SK-N-SH treated with all-trans-retinoic acid at 6 μM for 48 hours (cell line): ENCODE measurements around the gene CCDC39.

ENCODE experiments used
- ATAC-seq: fragments of 200-7000 bp; cut with Tn5 transposase; 3 replicates; pipeline ENCODE4 v1.9.1; 2020; ENCODE audit warnings: mild to moderate bottlenecking, moderate library complexity
- ARNTL ChIP-seq: fragments of 450-650 bp; formaldehyde crosslinking; IDR thresholded peaks from 2 replicates; pipeline ENCODE4 v1.5.0; 2020; ENCODE audit warnings: low read depth, mild to moderate bottlenecking, moderate library complexity, borderline replicate concordance
- BACH2 ChIP-seq: fragments of 250-450 bp; sonication (Bioruptor Pico); IDR thresholded peaks from 2 replicates; pipeline ENCODE4 v1.9.0; 2021; ENCODE audit warnings: mild to moderate bottlenecking, borderline replicate concordance
- CSDC2 ChIP-seq: fragments of 250-450 bp; sonication (Bioruptor Pico); IDR thresholded peaks from 2 replicates; pipeline ENCODE4 v1.5.0; 2020; ENCODE audit warnings: mild to moderate bottlenecking, moderate library complexity
- CSRNP3 ChIP-seq: fragments of 250-450 bp; sonication (Bioruptor Pico); IDR thresholded peaks from 2 replicates; pipeline ENCODE4 v1.5.1; 2021; ENCODE audit warnings: mild to moderate bottlenecking, moderate library complexity
- ESRRG ChIP-seq: fragments of 250-450 bp; sonication (Bioruptor Pico); IDR thresholded peaks from 2 replicates; pipeline ENCODE4 v1.6.1; 2021; ENCODE audit warnings: mild to moderate bottlenecking
- GLIS3 ChIP-seq: fragments of 250-450 bp; sonication (Bioruptor Pico); IDR thresholded peaks from 2 replicates; pipeline ENCODE4 v1.5.0; 2020; ENCODE audit warnings: mild to moderate bottlenecking, moderate library complexity
- OSR1 ChIP-seq: fragments of 250-450 bp; sonication (Bioruptor Pico); IDR thresholded peaks from 2 replicates; pipeline ENCODE4 v1.8.0; 2022; ENCODE audit warnings: moderate library complexity, mild to moderate bottlenecking, inconsistent platforms
- PPARA ChIP-seq: fragments of 250-450 bp; sonication (Bioruptor Pico); IDR thresholded peaks from 2 replicates; pipeline ENCODE4 v1.5.0; 2020; ENCODE audit warnings: mild to moderate bottlenecking, borderline replicate concordance
- RARB ChIP-seq: fragments of 250-450 bp; sonication (Bioruptor Pico); IDR thresholded peaks from 2 replicates; pipeline ENCODE4 v1.8.0; 2021; ENCODE audit warnings: mild to moderate bottlenecking, moderate library complexity
- SNAI2 ChIP-seq: fragments of 250-450 bp; sonication (Bioruptor Pico); IDR thresholded peaks from 2 replicates; pipeline ENCODE4 v1.5.0; 2020; ENCODE audit warnings: mild to moderate bottlenecking, moderate library complexity
- TCF4 ChIP-seq: fragments of 250-450 bp; sonication (Bioruptor Pico); IDR thresholded peaks from 2 replicates; pipeline ENCODE4 v1.8.0; 2021; ENCODE audit warnings: mild to moderate bottlenecking, moderate library complexity, borderline replicate concordance
- TOX ChIP-seq: fragments of 250-450 bp; sonication (Bioruptor Pico); IDR thresholded peaks from 2 replicates; pipeline ENCODE4 v1.8.0; 2021; ENCODE audit warnings: mild to moderate bottlenecking, moderate library complexity, borderline replicate concordance
- TSHZ2 ChIP-seq: fragments of 250-450 bp; sonication (Bioruptor Pico); IDR thresholded peaks from 2 replicates; pipeline ENCODE4 v1.5.0; 2020; ENCODE audit warnings: mild to moderate bottlenecking, moderate library complexity
- ZC3H10 ChIP-seq: fragments of 250-450 bp; sonication (Bioruptor Pico); IDR thresholded peaks from 2 replicates; pipeline ENCODE4 v1.5.1; 2021; ENCODE audit warnings: mild to moderate bottlenecking, moderate library complexity
- ZFP3 ChIP-seq: fragments of 250-450 bp; sonication (Bioruptor Pico); IDR thresholded peaks from 2 replicates; pipeline ENCODE4 v1.5.0; 2020; ENCODE audit warnings: mild to moderate bottlenecking, moderate library complexity
- ZFP30 ChIP-seq: fragments of 450-650 bp; formaldehyde crosslinking; IDR thresholded peaks from 2 replicates; pipeline ENCODE4 v1.5.0; 2022; ENCODE audit warnings: mild to moderate bottlenecking, moderate library complexity
- ZNF70 ChIP-seq: fragments of 450-650 bp; formaldehyde crosslinking; IDR thresholded peaks from 2 replicates; pipeline ENCODE4 v1.5.0; 2020; ENCODE audit warnings: mild to moderate bottlenecking, moderate library complexity
- ZNF8 ChIP-seq: fragments of 450-650 bp; formaldehyde crosslinking; IDR thresholded peaks from 2 replicates; pipeline ENCODE4 v1.5.0; 2020; ENCODE audit warnings: mild to moderate bottlenecking, moderate library complexity
- TF ChIP-seq, protein P1 (sequence below): fragments of 250-450 bp; sonication (Bioruptor Pico); IDR thresholded peaks from 2 replicates; pipeline ENCODE4 v1.8.0; 2020; ENCODE audit warnings: mild to moderate bottlenecking, moderate library complexity, borderline replicate concordance
- TF ChIP-seq, protein P2 (sequence below): fragments of 250-450 bp; sonication (Bioruptor Pico); IDR thresholded peaks from 2 replicates; pipeline ENCODE4 v1.5.1; 2020; ENCODE audit warnings: low read depth, mild to moderate bottlenecking, moderate library complexity

CCDC39 gene

GRCh38 chr3:180700941-180701340 lies 21.7 kb upstream of the CCDC39 start:
- no peak for ATAC-seq

GRCh38 chr3:180698760-180699270 lies 19.5 kb upstream of the CCDC39 start:
- TF ChIP-seq TSHZ2 (CRISPR knock-in tag) (no peak), CSDC2 (CRISPR knock-in tag) (no peak), SNAI2 (no peak), ZFP3 (no peak), ESRRG (CRISPR knock-in tag) (no peak), BACH2 (CRISPR knock-in tag) (no peak)
- TF ChIP-seq, all 23 proteins: peak for 0
- no peak for ATAC-seq

More at GRCh38 chr3:180700941-180701340, 21.7 kb upstream of the CCDC39 start:
- TF ChIP-seq CSRNP3 (CRISPR knock-in tag) (no peak), TOX (no peak), ZNF8 (CRISPR knock-in tag) (no peak), PPARA (CRISPR knock-in tag) (no peak), ZFP3 (no peak), RARB (CRISPR knock-in tag) (no peak)

DNA sequence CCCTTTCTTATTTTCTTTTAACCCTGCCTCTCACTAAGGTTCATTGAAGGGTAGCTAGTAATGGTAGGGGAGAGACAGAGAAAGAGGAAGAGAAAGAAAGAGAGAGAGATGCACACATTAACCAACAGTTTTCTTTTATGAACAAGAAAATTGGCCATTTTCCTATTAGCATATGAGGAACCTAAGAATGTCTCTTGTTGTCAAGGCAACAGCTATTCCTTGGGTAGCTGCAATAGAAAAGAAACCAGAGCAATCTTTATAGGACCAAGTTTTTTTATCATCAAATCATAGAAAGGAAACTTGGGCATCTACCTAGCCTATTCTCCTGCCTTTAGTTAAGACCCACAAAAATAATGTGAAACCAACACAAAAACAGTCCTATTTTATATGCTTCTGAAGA lies 15.0 kb upstream of the CCDC39 start:
- no peak for ATAC-seq
- TF ChIP-seq CSDC2 (CRISPR knock-in tag) (no peak), ZNF8 (CRISPR knock-in tag) (no peak), BACH2 (CRISPR knock-in tag) (no peak), ZNF70 (no peak), ZFP30 (CRISPR knock-in tag) (no peak), TOX (no peak), TCF4 (CRISPR knock-in tag) (no peak), TSHZ2 (CRISPR knock-in tag) (no peak), ZC3H10 (no peak)
- TF ChIP-seq, protein P1, sequence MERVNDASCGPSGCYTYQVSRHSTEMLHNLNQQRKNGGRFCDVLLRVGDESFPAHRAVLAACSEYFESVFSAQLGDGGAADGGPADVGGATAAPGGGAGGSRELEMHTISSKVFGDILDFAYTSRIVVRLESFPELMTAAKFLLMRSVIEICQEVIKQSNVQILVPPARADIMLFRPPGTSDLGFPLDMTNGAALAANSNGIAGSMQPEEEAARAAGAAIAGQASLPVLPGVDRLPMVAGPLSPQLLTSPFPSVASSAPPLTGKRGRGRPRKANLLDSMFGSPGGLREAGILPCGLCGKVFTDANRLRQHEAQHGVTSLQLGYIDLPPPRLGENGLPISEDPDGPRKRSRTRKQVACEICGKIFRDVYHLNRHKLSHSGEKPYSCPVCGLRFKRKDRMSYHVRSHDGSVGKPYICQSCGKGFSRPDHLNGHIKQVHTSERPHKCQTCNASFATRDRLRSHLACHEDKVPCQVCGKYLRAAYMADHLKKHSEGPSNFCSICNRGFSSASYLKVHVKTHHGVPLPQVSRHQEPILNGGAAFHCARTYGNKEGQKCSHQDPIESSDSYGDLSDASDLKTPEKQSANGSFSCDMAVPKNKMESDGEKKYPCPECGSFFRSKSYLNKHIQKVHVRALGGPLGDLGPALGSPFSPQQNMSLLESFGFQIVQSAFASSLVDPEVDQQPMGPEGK (CRISPR knock-in tag), result no peak

- no peak for ATAC-seq
- TF ChIP-seq ARNTL (CRISPR knock-in tag), result no peak
- no peak for TF ChIP-seq ZFP3
- TF ChIP-seq, protein P2, sequence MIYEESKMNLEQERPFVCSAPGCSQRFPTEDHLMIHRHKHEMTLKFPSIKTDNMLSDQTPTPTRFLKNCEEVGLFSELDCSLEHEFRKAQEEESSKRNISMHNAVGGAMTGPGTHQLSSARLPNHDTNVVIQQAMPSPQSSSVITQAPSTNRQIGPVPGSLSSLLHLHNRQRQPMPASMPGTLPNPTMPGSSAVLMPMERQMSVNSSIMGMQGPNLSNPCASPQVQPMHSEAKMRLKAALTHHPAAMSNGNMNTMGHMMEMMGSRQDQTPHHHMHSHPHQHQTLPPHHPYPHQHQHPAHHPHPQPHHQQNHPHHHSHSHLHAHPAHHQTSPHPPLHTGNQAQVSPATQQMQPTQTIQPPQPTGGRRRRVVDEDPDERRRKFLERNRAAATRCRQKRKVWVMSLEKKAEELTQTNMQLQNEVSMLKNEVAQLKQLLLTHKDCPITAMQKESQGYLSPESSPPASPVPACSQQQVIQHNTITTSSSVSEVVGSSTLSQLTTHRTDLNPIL, result no peak
- no peak for TF ChIP-seq BACH2 (CRISPR knock-in tag)
- no peak for TF ChIP-seq RARB (CRISPR knock-in tag)
- TF ChIP-seq, protein P1 (CRISPR knock-in tag), result no peak
- no peak for TF ChIP-seq SNAI2
- TF ChIP-seq OSR1, result no peak
- TF ChIP-seq TCF4 (CRISPR knock-in tag), result no peak
- TF ChIP-seq CSDC2 (CRISPR knock-in tag), result no peak
- TF ChIP-seq GLIS3 (CRISPR knock-in tag), result no peak
- TF ChIP-seq TOX, result no peak
- TF ChIP-seq TSHZ2 (CRISPR knock-in tag), result no peak
- TF ChIP-seq ZNF70, result no peak
Observed at GRCh38 chr3:180693656-180694055, 14.4 kb upstream of the CCDC39 start.
